ENCODE results near the gene SLC6A19.

DNA sequence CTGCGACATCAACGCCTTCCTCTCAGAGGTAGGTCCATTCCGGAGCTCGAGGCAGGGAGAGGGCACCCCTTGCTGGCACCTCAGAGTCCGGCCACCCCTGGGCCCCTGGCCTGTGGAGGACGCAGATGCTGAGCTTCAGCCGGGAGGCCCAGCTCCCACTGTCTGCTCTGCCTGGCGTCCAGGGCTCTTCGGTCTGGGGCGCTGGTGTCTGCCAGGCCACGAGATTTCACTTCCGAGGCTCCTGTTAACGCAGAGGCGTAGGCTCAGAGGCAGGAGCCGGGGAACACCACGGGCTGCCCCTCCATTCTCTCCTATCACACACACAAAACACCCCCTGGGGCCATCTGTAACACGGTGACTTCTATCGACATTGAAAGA lies 15.5 kb downstream of the SLC6A19 start:
- TF ChIP-seq REST (IDR thresholded peaks at IDR 0.05; ENCODE audit: low read depth, low read length) (no peak), SUZ12 (IDR thresholded peaks at IDR 0.05; ENCODE audit: unreplicated experiment) (no peak), RFX5 (IDR thresholded peaks at IDR 0.05; ENCODE audit: low read depth, low read length) (no peak), POLR2A (IDR thresholded peaks at IDR 0.05; ENCODE audit: low read depth, low read length) (no peak), ZNF274 (IDR thresholded peaks at IDR 0.05; ENCODE audit: insufficient read depth, insufficient read length) (no peak), ELK1 (IDR thresholded peaks at IDR 0.05; ENCODE audit: low read depth, low read length) (no peak), MYC (IDR thresholded peaks at IDR 0.05; ENCODE audit: insufficient read depth, insufficient read length, insufficient replicate concordance, low read length, severe bottlenecking) (no peak), EZH2 (IDR thresholded peaks at IDR 0.05; ENCODE audit: borderline replicate concordance, control insufficient read depth, low read depth, low read length) (no peak), NFYB (IDR thresholded peaks at IDR 0.05; ENCODE audit: insufficient read depth, low read depth, low read length) (no peak)
- TF ChIP-seq, protein P1, sequence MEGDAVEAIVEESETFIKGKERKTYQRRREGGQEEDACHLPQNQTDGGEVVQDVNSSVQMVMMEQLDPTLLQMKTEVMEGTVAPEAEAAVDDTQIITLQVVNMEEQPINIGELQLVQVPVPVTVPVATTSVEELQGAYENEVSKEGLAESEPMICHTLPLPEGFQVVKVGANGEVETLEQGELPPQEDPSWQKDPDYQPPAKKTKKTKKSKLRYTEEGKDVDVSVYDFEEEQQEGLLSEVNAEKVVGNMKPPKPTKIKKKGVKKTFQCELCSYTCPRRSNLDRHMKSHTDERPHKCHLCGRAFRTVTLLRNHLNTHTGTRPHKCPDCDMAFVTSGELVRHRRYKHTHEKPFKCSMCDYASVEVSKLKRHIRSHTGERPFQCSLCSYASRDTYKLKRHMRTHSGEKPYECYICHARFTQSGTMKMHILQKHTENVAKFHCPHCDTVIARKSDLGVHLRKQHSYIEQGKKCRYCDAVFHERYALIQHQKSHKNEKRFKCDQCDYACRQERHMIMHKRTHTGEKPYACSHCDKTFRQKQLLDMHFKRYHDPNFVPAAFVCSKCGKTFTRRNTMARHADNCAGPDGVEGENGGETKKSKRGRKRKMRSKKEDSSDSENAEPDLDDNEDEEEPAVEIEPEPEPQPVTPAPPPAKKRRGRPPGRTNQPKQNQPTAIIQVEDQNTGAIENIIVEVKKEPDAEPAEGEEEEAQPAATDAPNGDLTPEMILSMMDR (IDR thresholded peaks at IDR 0.05 in 2 of 3, conservative IDR thresholded peaks at IDR 0.05 in 1 of 3; ENCODE audit: control insufficient read depth in 2 of 3, extremely low read depth in 1 of 3, insufficient read depth in 1 of 3, low read depth in 3 of 3, low read length in 3 of 3) = no peak
- TF ChIP-seq, protein P2, sequence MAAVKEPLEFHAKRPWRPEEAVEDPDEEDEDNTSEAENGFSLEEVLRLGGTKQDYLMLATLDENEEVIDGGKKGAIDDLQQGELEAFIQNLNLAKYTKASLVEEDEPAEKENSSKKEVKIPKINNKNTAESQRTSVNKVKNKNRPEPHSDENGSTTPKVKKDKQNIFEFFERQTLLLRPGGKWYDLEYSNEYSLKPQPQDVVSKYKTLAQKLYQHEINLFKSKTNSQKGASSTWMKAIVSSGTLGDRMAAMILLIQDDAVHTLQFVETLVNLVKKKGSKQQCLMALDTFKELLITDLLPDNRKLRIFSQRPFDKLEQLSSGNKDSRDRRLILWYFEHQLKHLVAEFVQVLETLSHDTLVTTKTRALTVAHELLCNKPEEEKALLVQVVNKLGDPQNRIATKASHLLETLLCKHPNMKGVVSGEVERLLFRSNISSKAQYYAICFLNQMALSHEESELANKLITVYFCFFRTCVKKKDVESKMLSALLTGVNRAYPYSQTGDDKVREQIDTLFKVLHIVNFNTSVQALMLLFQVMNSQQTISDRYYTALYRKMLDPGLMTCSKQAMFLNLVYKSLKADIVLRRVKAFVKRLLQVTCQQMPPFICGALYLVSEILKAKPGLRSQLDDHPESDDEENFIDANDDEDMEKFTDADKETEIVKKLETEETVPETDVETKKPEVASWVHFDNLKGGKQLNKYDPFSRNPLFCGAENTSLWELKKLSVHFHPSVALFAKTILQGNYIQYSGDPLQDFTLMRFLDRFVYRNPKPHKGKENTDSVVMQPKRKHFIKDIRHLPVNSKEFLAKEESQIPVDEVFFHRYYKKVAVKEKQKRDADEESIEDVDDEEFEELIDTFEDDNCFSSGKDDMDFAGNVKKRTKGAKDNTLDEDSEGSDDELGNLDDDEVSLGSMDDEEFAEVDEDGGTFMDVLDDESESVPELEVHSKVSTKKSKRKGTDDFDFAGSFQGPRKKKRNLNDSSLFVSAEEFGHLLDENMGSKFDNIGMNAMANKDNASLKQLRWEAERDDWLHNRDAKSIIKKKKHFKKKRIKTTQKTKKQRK (IDR thresholded peaks at IDR 0.05; ENCODE audit: low read depth, low read length) = no peak
- TF ChIP-seq, protein P3, sequence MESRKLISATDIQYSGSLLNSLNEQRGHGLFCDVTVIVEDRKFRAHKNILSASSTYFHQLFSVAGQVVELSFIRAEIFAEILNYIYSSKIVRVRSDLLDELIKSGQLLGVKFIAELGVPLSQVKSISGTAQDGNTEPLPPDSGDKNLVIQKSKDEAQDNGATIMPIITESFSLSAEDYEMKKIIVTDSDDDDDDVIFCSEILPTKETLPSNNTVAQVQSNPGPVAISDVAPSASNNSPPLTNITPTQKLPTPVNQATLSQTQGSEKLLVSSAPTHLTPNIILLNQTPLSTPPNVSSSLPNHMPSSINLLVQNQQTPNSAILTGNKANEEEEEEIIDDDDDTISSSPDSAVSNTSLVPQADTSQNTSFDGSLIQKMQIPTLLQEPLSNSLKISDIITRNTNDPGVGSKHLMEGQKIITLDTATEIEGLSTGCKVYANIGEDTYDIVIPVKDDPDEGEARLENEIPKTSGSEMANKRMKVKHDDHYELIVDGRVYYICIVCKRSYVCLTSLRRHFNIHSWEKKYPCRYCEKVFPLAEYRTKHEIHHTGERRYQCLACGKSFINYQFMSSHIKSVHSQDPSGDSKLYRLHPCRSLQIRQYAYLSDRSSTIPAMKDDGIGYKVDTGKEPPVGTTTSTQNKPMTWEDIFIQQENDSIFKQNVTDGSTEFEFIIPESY (IDR thresholded peaks at IDR 0.05) = no peak
- TF ChIP-seq, protein P4, sequence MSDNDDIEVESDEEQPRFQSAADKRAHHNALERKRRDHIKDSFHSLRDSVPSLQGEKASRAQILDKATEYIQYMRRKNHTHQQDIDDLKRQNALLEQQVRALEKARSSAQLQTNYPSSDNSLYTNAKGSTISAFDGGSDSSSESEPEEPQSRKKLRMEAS (IDR thresholded peaks at IDR 0.05; ENCODE audit: low read depth, low read length) = no peak

Data from GM12878 (cell line).